Mucosa of rectum (tissue), 2 donors: ENCODE data around the gene RBM20.
"Not testable (repeated sequence)": the region's sequence is repeated elsewhere in the genome, so short reads cannot be mapped to it uniquely, and the experiment has no call there.

Source experiments
- H3K27ac ChIP-seq, 2 donors: one replicate each; pipeline ENCODE4 v1.7.0; 2013; ENCODE audit warnings: inconsistent platforms in 2 of 2, low read depth in 2 of 2, low read length in 2 of 2
- H3K27me3 ChIP-seq, 2 donors: one replicate each; pipeline ENCODE4 v1.7.0; 2013; ENCODE audit warnings: low read length in 2 of 2; ENCODE audit not compliant: control insufficient read depth in 2 of 2, insufficient read depth in 2 of 2
- H3K36me3 ChIP-seq, 2 donors: one replicate each; pipeline ENCODE4 v1.7.0; 2013; ENCODE audit warnings: low read length in 2 of 2; ENCODE audit not compliant: control insufficient read depth in 2 of 2, insufficient read depth in 2 of 2
- H3K4me1 ChIP-seq, 2 donors: one replicate each; pipeline ENCODE4 v1.7.0; 2013; ENCODE audit warnings: low read length in 2 of 2, mild to moderate bottlenecking in 1 of 2; ENCODE audit not compliant: control insufficient read depth in 2 of 2, insufficient read depth in 2 of 2
- H3K4me3 ChIP-seq, 2 donors: one replicate each; pipeline ENCODE4 v1.7.0; 2013; ENCODE audit warnings: low read length in 2 of 2
- H3K9ac ChIP-seq, 2 donors: one replicate each; pipeline ENCODE4 v1.7.0; 2013; ENCODE audit warnings: low read length in 2 of 2, low read depth in 1 of 2, mild to moderate bottlenecking in 1 of 2
- H3K9me3 ChIP-seq, 2 donors: one replicate each; pipeline ENCODE4 v1.7.0; 2013; ENCODE audit warnings: low read length in 2 of 2; ENCODE audit not compliant: control insufficient read depth in 2 of 2
- donor health status: healthy.
- donor health status: Normal muscosa, but diverticular disease.

RBM20 gene

DNA sequence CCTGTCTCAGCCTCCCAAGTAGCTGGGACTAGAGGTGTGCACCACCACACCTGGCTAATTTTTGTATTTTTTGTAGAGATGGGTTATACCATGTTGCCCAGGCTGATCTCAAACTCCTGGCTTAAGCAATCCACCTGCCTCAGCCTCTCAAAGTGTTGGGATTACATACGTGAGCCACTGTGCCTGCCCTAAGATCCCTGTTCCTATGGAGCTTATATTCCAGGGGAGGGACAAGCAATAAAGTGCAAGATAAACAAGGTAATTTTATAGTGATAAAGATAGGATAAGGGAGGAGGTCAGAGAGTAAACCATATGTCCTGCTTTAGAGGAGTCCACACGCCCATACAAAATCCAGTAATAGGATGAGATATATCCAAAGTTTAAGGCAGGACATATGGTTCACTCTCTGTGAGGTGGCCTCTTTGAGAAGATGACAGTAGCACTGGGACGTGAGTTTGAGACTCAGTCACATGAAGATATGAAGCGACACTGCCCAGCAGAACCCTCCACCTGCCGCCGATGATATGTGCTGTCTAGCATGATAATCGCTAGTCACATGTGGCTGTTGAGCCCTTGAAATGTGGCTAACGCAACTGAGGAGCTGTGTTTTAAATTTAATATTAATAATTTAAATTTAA lies 114.1 kb downstream of the RBM20 start:
- peak overlapping the region in 1 of 2 donors; percentile 49 for H3K4me3 ChIP-seq
- no peaks in the 10 kb centered on the region for H3K36me3 ChIP-seq
- peak overlapping the region; percentile 82 to 84 for H3K27ac ChIP-seq
- H3K27me3 ChIP-seq = no peaks in the 10 kb centered on the region
- no peaks in the 10 kb centered on the region for H3K9me3 ChIP-seq
- peak overlapping the region in 1 of 2 donors; percentile 15 for H3K9ac ChIP-seq
- H3K4me1 ChIP-seq = peaks cover 25 to 40% of the 10 kb centered on the region in 2 donors

DNA sequence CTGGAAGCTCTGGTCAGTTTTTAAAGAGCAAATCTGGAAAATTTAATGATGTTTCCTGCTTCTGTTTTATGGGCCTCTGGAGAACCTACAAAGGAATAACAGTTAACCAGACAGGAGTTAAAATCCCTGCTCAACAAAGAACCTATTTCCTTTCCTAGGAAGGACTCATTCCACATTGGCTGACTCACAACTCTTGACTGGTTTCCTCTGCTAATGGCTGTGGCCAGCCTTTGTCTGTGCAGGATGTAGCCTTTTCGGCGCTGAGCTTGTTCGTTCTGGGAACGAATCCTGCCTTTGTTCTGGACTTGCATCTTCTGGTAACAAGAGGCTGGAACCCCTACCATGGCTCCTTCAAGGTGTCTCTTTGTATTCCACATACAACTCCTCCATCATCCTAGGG lies 114.8 kb downstream of the RBM20 start:
- no peak overlapping the region for H3K9ac ChIP-seq
- H3K36me3 ChIP-seq = no peaks in the 10 kb centered on the region
- no peaks in the 10 kb centered on the region for H3K27me3 ChIP-seq
- peaks cover 25 to 40% of the 10 kb centered on the region in 2 donors for H3K4me1 ChIP-seq
- H3K27ac ChIP-seq = peak overlapping the region; percentile 82 to 84
- H3K9me3 ChIP-seq = no peaks in the 10 kb centered on the region
- peak overlapping the region in 1 of 2 donors; percentile 49 for H3K4me3 ChIP-seq

GRCh38 chr10:110759523-110759922 lies 115.4 kb downstream of the RBM20 start:
- peaks cover 25 to 40% of the 10 kb centered on the region in 2 donors for H3K4me1 ChIP-seq
- no peak overlapping the region for H3K4me3 ChIP-seq
- H3K9ac ChIP-seq = no peak overlapping the region
- H3K27me3 ChIP-seq = no peaks in the 10 kb centered on the region
- H3K36me3 ChIP-seq = no peaks in the 10 kb centered on the region
- peak overlapping the region; percentile 82 to 84 for H3K27ac ChIP-seq
- H3K9me3 ChIP-seq = no peaks in the 10 kb centered on the region

DNA sequence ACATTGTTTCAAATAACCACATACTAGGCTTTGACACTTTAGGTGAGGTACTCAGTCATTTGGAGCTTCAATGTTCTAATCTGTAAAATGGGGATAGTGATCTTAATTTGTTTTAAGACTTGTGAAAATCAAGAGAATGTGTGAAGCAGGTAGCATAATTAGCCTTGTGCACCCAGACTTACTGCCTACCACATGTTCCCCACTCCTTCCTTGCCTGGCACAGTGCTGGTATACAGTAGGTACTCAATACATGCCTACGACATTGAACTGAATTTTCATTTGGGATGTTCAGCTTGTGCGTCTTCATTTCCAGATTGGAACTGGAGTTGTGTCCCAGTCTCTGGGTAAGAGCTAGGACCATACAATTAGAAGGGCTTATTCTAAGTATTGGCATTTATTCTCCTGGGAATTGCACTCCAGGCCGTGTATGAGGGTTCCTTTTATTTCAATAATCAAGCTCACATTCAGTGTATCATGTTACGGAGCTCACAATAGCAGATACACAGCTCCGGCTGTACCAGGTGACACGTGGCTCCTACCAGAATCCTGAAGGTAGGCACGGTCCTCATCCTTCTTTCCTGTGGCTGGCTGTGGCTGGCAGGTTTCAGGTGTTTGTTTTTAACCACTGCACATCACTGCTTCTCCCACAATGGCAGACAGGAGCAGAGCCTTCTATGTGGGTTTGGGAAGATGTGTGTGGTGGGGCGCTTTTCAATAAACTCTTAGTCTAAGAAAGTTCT lies 118.1 kb downstream of the RBM20 start:
- Histone ChIP-seq H3K9me3 (no peaks in the 10 kb centered on the region), H3K9ac (no peak overlapping the region), H3K4me1 (peaks cover 14 to 23% of the 10 kb centered on the region in 2 donors), H3K27ac (no peak overlapping the region), H3K27me3 (no peaks in the 10 kb centered on the region), H3K4me3 (no peak overlapping the region), H3K36me3 (no peaks in the 10 kb centered on the region)

GRCh38 chr10:110762849-110763211 lies 118.7 kb downstream of the RBM20 start:
- Histone ChIP-seq H3K4me1 (peaks cover 9 to 17% of the 10 kb centered on the region in 2 donors), H3K9me3 (no peaks in the 10 kb centered on the region), H3K9ac (no peak overlapping the region), H3K27me3 (no peaks in the 10 kb centered on the region), H3K27ac (no peak overlapping the region), H3K36me3 (no peaks in the 10 kb centered on the region), H3K4me3 (no peak overlapping the region)

- Histone ChIP-seq H3K9ac (no peak overlapping the region), H3K4me3 (no peak overlapping the region), H3K9me3 (no peaks in the 10 kb centered on the region), H3K27me3 (no peaks in the 10 kb centered on the region), H3K36me3 (no peaks in the 10 kb centered on the region), H3K27ac (no peak overlapping the region), H3K4me1 (peaks cover 2 to 4% of the 10 kb centered on the region in 2 donors)
These were observed 120.2 kb downstream of the RBM20 start for GRCh38 chr10:110764378-110764777.

- H3K36me3 ChIP-seq = no peaks in the 10 kb centered on the region
These were observed 120.8 kb downstream of the RBM20 start for GRCh38 chr10:110764793-110765512.

DNA sequence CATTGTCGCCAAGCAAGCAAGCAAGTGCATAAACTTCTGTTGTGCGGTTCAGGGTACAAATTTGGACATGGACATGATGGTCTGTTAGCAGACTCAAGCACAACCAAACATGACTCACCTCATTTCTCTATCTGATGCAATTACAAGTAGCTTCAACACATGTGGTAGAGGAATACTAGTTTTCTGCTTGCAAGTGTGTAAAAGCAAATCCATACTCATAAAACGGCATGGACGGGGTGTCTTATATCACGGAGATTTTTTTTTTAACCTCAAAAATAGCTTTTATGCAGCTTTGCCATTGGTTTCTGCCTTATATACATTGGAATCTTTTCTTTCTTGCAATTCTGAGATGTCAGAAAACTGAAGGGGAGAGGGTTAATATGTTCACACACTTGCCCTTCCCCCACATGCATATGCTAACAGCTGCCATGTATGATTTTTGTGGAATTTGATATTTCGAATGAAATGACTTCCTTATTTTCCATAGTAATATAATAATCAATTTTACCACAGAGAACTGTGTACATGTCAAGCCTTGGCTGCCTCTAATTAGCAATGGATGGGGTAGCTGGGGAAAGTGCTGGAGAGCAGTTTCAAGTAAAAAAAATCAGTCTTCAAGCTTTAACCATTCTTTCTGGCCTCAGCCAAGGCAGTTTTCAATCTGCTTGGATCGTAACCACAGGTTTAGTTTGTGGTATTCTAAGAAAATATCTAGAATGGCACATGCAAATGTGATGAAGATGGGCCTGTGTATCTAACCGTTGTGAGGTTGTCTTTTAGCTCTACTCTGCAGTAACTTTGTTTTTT lies 121.6 kb downstream of the RBM20 start:
- no peaks in the 10 kb centered on the region for H3K4me1 ChIP-seq
- no peaks in the 10 kb centered on the region for H3K9me3 ChIP-seq
- H3K4me3 ChIP-seq = no peak overlapping the region
- no peaks in the 10 kb centered on the region for H3K36me3 ChIP-seq
- H3K27ac ChIP-seq = no peak overlapping the region
- H3K27me3 ChIP-seq = no peaks in the 10 kb centered on the region
- H3K9ac ChIP-seq = no peak overlapping the region

More at GRCh38 chr10:110764793-110765512, 120.8 kb downstream of the RBM20 start:
- Histone ChIP-seq H3K4me1 (no peaks in the 10 kb centered on the region), H3K4me3 (no peak overlapping the region), H3K27me3 (no peaks in the 10 kb centered on the region), H3K27ac (no peak overlapping the region), H3K9me3 (no peaks in the 10 kb centered on the region), H3K9ac (no peak overlapping the region)

DNA sequence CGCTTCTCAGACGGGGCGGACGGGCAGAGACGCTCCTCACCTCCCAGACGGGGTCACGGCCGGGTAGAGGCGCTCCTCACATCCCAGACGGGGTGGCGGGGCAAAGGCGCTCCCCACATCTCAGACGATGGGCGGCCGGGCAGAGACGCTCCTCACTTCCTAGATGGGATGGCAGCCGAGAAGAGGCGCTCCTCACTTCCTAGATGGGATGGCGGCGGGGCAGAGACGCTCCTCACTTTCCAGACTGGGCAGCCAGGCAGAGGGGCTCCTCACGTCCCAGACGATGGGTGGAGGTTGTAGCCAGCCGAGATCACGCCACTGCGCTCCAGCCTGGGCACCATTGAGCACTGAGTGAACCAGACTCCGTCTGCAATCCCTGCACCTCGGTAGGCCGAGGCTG lies 123.5 kb downstream of the RBM20 start:
- H3K4me3 ChIP-seq, H3K9me3 ChIP-seq, H3K27ac ChIP-seq, H3K36me3 ChIP-seq, H3K9ac ChIP-seq, H3K4me1 ChIP-seq, H3K27me3 ChIP-seq: not testable (repeated sequence)
